Cardiac fibroblast (primary cell): Measurements from ENCODE around the gene PTGES2.

ENCODE experiments used
- DNase-seq, 2 donors: peaks; one replicate each; pipeline versions ENCODE4 v3.0.0 to v3.0.0-alpha.2; 2010; ENCODE audit warnings: low read depth in 2 of 2
- H3K4me3 ChIP-seq, 2 donors: replicated peaks in 1 of 2; 1 replicate in 1 of 2; 2 replicates in 1 of 2; pipeline ENCODE4 v1.5.1; 2011; ENCODE audit warnings: low read depth in 2 of 2, low read length in 2 of 2, mild to moderate bottlenecking in 2 of 2, moderate library complexity in 1 of 2
- CTCF ChIP-seq: IDR thresholded peaks from one replicate; pipeline ENCODE4 v1.5.1; 2011; ENCODE audit warnings: low read depth, mild to moderate bottlenecking, low read length, inconsistent platforms

PTGES2 gene

DNA sequence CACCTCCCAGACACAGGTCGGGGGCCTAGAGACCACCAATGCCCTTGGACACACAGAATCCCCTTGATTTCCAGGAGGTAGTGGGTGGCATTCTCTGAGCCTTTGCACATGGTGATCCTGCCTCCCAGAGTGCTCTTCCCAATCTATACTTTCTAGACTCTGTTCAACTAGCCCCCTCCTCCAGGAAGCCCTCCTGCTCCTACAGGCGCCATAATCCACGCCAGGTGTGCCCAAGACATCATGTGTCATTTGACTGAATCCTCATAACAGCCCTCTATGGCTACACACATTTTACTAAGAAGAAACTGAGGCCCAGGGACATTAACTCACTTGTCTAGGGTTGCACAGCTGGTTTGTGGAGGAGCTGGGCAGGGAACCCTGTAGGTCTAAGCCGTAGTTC, 39.7 kb upstream of the PTGES2 start:
- no peak for DNase-seq
- H3K4me3 ChIP-seq: no peak overlapping the region
- TF ChIP-seq CTCF: no peak

- no peak for DNase-seq
- TF ChIP-seq CTCF: no peak
- H3K4me3 ChIP-seq: no peak overlapping the region
Observed at GRCh38 chr9:128166169-128166568, 38.6 kb upstream of the PTGES2 start.

DNA sequence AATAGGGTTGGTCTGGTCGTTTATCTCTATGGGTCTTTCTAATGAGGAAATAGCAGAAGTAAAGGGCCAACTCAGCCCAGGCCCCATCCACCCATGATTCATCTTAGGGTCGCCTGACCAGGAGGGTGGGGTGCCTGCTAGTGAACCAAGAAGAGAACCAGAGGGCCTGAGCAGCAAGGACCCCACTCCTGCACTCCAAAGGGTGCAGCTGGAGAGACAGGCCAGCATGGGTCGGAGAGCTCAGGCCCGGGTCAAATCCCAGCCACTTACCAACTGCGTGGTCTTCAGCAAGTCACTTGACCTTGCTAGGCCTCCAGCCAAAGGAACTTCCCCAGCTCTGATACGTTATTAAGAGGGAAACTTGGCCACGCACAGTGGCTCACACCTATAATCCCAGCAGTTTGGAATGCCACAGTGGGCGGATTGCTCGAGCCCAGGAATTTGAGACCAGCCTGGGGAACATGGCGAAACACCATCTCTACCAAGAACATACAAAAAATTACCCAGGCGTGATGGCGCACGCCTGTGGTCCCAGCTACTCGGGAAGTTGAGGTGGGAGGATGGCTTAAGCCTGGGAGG, 36.9 kb upstream of the PTGES2 start:
- no peak overlapping the region for H3K4me3 ChIP-seq
- peak in 1 of 2 donors; percentile 22 for DNase-seq
- no peak for TF ChIP-seq CTCF

GRCh38 chr9:128163523-128164306, 36.2 kb upstream of the PTGES2 start:
- DNase-seq: no peak
- TF ChIP-seq CTCF: no peak
- H3K4me3 ChIP-seq: no peak overlapping the region

- no peak overlapping the region for H3K4me3 ChIP-seq
- no peak for TF ChIP-seq CTCF
- no peak for DNase-seq
Observed at GRCh38 chr9:128163027-128163515, 35.5 kb upstream of the PTGES2 start.

GRCh38 chr9:128162215-128163026, 34.9 kb upstream of the PTGES2 start:
- no peak overlapping the region for H3K4me3 ChIP-seq
- TF ChIP-seq CTCF: no peak
- peak; percentile 44 to 59 for DNase-seq
